ENCODE data around the gene DNPH1.

DNA sequence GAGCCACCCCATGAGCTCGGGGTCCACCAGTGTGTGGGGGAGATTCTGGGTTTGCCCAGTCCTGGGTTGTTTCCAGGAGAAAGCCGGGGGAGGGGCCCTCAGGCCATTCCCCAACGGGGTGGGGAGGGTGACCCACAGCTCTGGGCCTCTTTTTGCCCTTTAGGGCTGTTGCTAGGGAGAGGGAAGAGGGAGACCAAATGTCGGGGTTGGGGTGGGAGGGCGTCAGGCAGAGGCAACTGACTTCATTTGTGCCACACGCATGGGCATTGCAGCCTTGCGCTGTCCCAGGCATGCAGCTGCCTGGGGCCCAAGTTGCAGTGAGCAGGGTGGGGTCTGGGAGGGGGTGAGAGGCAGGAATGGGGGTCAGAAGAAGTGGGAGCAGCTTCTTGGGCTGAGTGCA lies 49.2 kb downstream of the DNPH1 start:
- TF ChIP-seq, protein P1, sequence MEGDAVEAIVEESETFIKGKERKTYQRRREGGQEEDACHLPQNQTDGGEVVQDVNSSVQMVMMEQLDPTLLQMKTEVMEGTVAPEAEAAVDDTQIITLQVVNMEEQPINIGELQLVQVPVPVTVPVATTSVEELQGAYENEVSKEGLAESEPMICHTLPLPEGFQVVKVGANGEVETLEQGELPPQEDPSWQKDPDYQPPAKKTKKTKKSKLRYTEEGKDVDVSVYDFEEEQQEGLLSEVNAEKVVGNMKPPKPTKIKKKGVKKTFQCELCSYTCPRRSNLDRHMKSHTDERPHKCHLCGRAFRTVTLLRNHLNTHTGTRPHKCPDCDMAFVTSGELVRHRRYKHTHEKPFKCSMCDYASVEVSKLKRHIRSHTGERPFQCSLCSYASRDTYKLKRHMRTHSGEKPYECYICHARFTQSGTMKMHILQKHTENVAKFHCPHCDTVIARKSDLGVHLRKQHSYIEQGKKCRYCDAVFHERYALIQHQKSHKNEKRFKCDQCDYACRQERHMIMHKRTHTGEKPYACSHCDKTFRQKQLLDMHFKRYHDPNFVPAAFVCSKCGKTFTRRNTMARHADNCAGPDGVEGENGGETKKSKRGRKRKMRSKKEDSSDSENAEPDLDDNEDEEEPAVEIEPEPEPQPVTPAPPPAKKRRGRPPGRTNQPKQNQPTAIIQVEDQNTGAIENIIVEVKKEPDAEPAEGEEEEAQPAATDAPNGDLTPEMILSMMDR (tag by site-specific recombination; IDR thresholded peaks at IDR 0.05) = no peak
- TF ChIP-seq ZNF777 (tag by site-specific recombination; IDR thresholded peaks at IDR 0.05; ENCODE audit: borderline replicate concordance) (no peak), ZNF585B (tag by site-specific recombination; IDR thresholded peaks at IDR 0.05) (no peak), YY1 (tag by site-specific recombination; IDR thresholded peaks at IDR 0.05) (no peak), ZNF473 (tag by site-specific recombination; IDR thresholded peaks at IDR 0.05) (no peak), ZNF394 (tag by site-specific recombination; IDR thresholded peaks at IDR 0.05; ENCODE audit: borderline replicate concordance) (no peak), ZNF239 (tag by site-specific recombination; IDR thresholded peaks at IDR 0.05) (no peak), ZNF830 (tag by site-specific recombination; IDR thresholded peaks at IDR 0.05; ENCODE audit: low read depth) (no peak), ZNF423 (tag by site-specific recombination; IDR thresholded peaks at IDR 0.05) (no peak), ZNF133 (tag by site-specific recombination; IDR thresholded peaks at IDR 0.05) (no peak)
- TF ChIP-seq, protein P2, sequence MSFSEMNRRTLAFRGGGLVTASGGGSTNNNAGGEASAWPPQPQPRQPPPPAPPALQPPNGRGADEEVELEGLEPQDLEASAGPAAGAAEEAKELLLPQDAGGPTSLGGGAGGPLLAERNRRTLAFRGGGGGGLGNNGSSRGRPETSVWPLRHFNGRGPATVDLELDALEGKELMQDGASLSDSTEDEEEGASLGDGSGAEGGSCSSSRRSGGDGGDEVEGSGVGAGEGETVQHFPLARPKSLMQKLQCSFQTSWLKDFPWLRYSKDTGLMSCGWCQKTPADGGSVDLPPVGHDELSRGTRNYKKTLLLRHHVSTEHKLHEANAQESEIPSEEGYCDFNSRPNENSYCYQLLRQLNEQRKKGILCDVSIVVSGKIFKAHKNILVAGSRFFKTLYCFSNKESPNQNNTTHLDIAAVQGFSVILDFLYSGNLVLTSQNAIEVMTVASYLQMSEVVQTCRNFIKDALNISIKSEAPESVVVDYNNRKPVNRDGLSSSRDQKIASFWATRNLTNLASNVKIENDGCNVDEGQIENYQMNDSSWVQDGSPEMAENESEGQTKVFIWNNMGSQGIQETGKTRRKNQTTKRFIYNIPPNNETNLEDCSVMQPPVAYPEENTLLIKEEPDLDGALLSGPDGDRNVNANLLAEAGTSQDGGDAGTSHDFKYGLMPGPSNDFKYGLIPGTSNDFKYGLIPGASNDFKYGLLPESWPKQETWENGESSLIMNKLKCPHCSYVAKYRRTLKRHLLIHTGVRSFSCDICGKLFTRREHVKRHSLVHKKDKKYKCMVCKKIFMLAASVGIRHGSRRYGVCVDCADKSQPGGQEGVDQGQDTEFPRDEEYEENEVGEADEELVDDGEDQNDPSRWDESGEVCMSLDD (tag by site-specific recombination; IDR thresholded peaks at IDR 0.05) = no peak
- TF ChIP-seq, protein P3, sequence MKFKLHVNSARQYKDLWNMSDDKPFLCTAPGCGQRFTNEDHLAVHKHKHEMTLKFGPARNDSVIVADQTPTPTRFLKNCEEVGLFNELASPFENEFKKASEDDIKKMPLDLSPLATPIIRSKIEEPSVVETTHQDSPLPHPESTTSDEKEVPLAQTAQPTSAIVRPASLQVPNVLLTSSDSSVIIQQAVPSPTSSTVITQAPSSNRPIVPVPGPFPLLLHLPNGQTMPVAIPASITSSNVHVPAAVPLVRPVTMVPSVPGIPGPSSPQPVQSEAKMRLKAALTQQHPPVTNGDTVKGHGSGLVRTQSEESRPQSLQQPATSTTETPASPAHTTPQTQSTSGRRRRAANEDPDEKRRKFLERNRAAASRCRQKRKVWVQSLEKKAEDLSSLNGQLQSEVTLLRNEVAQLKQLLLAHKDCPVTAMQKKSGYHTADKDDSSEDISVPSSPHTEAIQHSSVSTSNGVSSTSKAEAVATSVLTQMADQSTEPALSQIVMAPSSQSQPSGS (tag by site-specific recombination; IDR thresholded peaks at IDR 0.05; ENCODE audit: low read depth) = no peak

Data from HEK293 (cell line).